ENCODE data around the gene CRHBP.
A peak's percentile ranks its signal among the peaks of the same experiment; 100 is the strongest.

CRHBP gene

GRCh38 chr5:76927961-76928360 is 24.9 kb upstream of the CRHBP start:
- no peak for TF ChIP-seq CTCF (IDR thresholded peaks at IDR 0.05; ENCODE audit: control extremely low read depth, extremely low read depth, low read depth, missing control alignments)
- POLR2A ChIA-PET = no interaction called here
- CTCF ChIA-PET = interaction anchor here (1.1 to 1.3 kb wide), 2 partner anchors 11 to 27 kb away, joined by 3 read pairs; no protein-coding TSS in a partner anchor
- DNase-seq (ENCODE audit: extremely low spot score) = no peak

- no peak for TF ChIP-seq CTCF (IDR thresholded peaks at IDR 0.05; ENCODE audit: control extremely low read depth, extremely low read depth, low read depth, missing control alignments)
- no peak for DNase-seq (ENCODE audit: extremely low spot score)
- ChIA-PET CTCF (interaction anchor here (1.3 to 1.4 kb wide), 3 partner anchors 9 to 59 kb away, joined by 3 to 5 read pairs (median 3); no protein-coding TSS in a partner anchor), POLR2A (no interaction called here)
These were observed 22.8 kb upstream of the CRHBP start for GRCh38 chr5:76930083-76930482.

- CTCF ChIA-PET = no interaction called here
- TF ChIP-seq CTCF (IDR thresholded peaks at IDR 0.05; ENCODE audit: control extremely low read depth, extremely low read depth, low read depth, missing control alignments) = no peak
- peak; percentile 32 for DNase-seq (ENCODE audit: extremely low spot score)
- POLR2A ChIA-PET = no interaction called here
These were observed 14.7 kb upstream of the CRHBP start for GRCh38 chr5:76938177-76938576.

GRCh38 chr5:76941000-76941399 is 11.8 kb upstream of the CRHBP start:
- DNase-seq (ENCODE audit: extremely low spot score) = no peak
- POLR2A ChIA-PET = no interaction called here
- CTCF ChIA-PET = no interaction called here
- no peak for TF ChIP-seq CTCF (IDR thresholded peaks at IDR 0.05; ENCODE audit: control extremely low read depth, extremely low read depth, low read depth, missing control alignments)

GRCh38 chr5:76941442-76941841 is 11.4 kb upstream of the CRHBP start:
- no peak for TF ChIP-seq CTCF (IDR thresholded peaks at IDR 0.05; ENCODE audit: control extremely low read depth, extremely low read depth, low read depth, missing control alignments)
- POLR2A ChIA-PET = no interaction called here
- CTCF ChIA-PET = no interaction called here
- no peak for DNase-seq (ENCODE audit: extremely low spot score)

- TF ChIP-seq CTCF (IDR thresholded peaks at IDR 0.05; ENCODE audit: control extremely low read depth, extremely low read depth, low read depth, missing control alignments) = no peak
- DNase-seq (ENCODE audit: extremely low spot score) = no peak
- ChIA-PET CTCF (interaction anchor here (1.1 kb wide), 1 partner anchor 12 kb away, joined by 3 read pairs; no protein-coding TSS in a partner anchor), POLR2A (no interaction called here)
These were observed 10.3 kb upstream of the CRHBP start for GRCh38 chr5:76942581-76942980.

- POLR2A ChIA-PET = no interaction called here
- TF ChIP-seq CTCF (IDR thresholded peaks at IDR 0.05; ENCODE audit: control extremely low read depth, extremely low read depth, low read depth, missing control alignments) = no peak
- CTCF ChIA-PET = interaction anchor here (1.1 kb wide), 1 partner anchor 12 kb away, joined by 3 read pairs; no protein-coding TSS in a partner anchor
- DNase-seq (ENCODE audit: extremely low spot score) = no peak
These were observed 9.8 kb upstream of the CRHBP start for GRCh38 chr5:76943006-76943405.

All from GM10248 (cell line).